T-helper 1 cell treated with Interleukin-12 subunit alpha and Interleukin-12 subunit beta and Interleukin-4 antibody, amounts not matched to agents 30 μg/mL and 1 μg/mL, for 36 hours (primary cell): Measurements from ENCODE around the gene RRP36.
A peak's percentile ranks its signal among the peaks of the same experiment; 100 is the strongest.

Experiments used
- H3K27ac Mint-ChIP-seq: one replicate; pipeline ENCODE4 v1.8.0; 2021; ENCODE audit warnings: mild to moderate bottlenecking, mixed read lengths
- H3K27me3 Mint-ChIP-seq: one replicate; pipeline ENCODE4 v1.8.0; 2021; ENCODE audit warnings: low read depth, mixed read lengths
- H3K36me3 Mint-ChIP-seq: one replicate; pipeline ENCODE4 v1.8.0; 2021; ENCODE audit warnings: low read depth, mixed read lengths
- H3K4me1 Mint-ChIP-seq: one replicate; pipeline ENCODE4 v1.8.0; 2021; ENCODE audit warnings: low read depth, mixed read lengths
- H3K4me3 Mint-ChIP-seq: one replicate; pipeline ENCODE4 v1.8.0; 2021; ENCODE audit warnings: mild to moderate bottlenecking, moderate library complexity, mixed read lengths
- H3K9me3 Mint-ChIP-seq: one replicate; pipeline ENCODE4 v1.8.0; 2021; ENCODE audit warnings: mixed read lengths

Gene RRP36, protein sequence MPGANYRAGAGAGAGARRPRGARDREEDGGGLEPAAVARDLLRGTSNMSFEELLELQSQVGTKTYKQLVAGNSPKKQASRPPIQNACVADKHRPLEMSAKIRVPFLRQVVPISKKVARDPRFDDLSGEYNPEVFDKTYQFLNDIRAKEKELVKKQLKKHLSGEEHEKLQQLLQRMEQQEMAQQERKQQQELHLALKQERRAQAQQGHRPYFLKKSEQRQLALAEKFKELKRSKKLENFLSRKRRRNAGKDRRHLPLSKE

DNA sequence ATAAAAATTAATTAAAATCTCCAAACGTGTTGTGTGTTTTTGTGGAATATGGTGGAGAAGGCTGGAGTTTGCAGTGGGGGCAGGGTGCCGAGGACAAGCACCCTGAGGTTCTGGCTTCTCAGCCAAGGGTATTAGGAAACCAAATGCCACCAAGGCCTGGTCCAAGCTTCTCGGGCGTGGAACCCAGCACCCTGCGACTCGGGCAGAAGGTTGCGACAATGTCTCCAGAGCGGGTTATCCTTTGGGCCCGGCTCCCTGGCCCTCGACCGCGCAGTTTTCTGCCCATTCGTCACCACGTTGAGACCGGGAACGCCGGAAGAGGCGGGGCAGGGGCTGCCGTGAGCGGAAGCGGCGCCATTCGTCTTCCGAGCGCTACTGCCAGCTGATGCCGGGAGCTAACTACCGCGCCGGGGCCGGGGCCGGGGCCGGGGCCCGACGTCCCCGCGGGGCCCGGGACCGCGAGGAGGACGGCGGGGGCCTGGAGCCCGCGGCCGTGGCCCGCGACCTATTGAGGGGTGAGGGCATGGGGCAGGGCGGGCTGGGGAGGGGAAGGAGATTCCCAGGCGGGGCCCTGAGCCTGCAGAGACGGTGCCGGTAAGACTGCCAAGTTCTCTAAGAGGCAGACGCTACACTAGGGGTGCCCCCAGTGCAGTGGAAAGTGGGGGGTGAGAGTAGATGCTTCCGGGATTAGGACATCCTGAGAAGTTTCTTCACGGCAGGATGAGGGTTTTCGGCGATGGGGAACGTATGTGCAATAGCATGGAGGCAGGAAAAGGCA, at the start of gene RRP36:
Gene RRP36 (plus strand): TSS at position 354 of the 778 bp plus-strand sequence. CDS start 32 bp downstream, at position 386.
- Mint-ChIP-seq H3K4me3 (peak within 1 kb of the TSS; percentile 98), H3K36me3 (peaks cover 44% of the 10 kb centered on the region), H3K27me3 (no peaks in the 10 kb centered on the region), H3K27ac (peak within 1 kb of the TSS; percentile 85), H3K4me1 (peaks cover 21% of the 10 kb centered on the region), H3K9me3 (no peaks in the 10 kb centered on the region)

DNA sequence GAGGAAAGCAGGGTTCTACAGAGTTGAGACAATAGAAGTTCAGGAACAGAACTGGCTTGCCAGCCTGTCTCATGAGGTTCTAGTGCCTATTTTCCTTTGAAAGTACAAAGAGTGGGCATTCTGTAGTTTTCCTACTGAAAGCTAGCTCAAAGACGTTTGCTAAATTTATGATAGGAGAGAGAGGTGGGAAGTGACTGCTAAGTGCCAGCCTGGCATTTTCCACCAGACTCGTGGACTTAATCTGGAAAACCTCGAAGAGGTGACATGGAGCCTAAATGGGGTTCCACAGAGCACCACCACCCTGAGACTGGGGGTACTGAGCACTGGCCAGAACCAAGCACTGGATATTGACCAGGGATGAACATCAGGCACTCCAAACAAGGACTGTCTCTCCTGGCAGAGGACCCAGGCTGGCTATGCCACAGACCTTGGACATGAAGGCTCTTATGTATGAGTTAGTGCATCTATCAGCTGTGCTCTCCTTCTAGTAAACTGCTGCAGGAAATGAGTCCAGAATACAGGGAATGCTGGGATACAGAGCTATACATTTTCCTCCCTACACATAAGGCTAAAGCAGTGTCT, 49.6 kb upstream of the RRP36 start:
- Mint-ChIP-seq H3K27ac (no peak overlapping the region), H3K4me1 (peaks cover 9% of the 10 kb centered on the region), H3K4me3 (no peak overlapping the region), H3K9me3 (no peaks in the 10 kb centered on the region), H3K27me3 (no peaks in the 10 kb centered on the region), H3K36me3 (peaks cover 13% of the 10 kb centered on the region)

DNA sequence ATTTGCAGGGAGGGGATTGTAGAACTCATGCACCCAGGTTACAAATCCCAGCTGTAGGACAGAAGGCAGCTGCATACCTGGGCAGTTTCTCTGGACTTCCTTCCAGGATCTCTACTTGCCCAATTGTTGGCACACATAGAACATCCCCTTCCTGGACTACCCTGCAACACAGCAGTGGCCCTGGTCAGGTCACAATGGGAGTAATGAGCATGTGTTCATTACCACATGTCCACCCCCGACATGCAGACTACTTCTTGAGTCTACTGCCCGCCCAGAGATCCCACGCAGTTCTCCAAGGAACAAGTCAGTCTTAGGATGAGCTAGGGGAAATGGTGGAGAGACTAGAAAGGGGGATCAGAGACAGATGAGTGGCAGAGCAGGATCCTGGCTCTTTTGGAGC, 47.5 kb upstream of the RRP36 start:
- H3K4me3 Mint-ChIP-seq: no peak overlapping the region
- H3K4me1 Mint-ChIP-seq: peaks cover 14% of the 10 kb centered on the region
- no peaks in the 10 kb centered on the region for H3K27me3 Mint-ChIP-seq
- H3K27ac Mint-ChIP-seq: peak overlapping the region; percentile 4
- H3K9me3 Mint-ChIP-seq: no peaks in the 10 kb centered on the region
- peaks cover 12% of the 10 kb centered on the region for H3K36me3 Mint-ChIP-seq

DNA sequence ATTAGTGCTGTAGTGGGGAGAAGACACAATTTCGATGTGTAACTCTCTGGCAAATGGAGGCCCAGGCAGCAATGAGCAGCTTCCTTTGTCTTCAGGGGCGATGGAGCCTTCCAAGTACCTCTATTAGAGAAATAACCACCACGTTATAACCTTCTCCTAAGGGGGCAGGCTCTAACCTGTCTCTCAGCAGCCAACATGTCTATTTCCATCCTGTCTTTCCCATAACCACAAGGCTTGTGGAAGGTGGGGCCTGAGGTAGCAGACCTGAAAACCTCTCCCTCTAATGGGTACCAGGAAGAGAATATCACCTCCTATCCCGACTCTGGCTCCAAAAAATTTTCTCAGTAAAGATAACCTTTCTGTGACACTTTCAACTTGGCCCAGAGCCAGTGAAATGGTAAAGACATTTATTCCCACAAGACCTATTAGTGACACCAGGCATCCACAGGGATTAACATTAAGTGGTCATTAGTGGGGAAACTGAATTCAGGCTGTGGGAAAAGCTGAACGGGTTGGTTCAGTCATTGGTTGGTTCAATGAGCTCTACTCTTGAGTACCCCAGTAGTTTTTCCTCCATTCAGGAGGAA, 46.4 kb upstream of the RRP36 start:
- H3K4me3 Mint-ChIP-seq: no peak overlapping the region
- H3K36me3 Mint-ChIP-seq: peaks cover 9% of the 10 kb centered on the region
- no peaks in the 10 kb centered on the region for H3K27me3 Mint-ChIP-seq
- H3K27ac Mint-ChIP-seq: no peak overlapping the region
- H3K9me3 Mint-ChIP-seq: no peaks in the 10 kb centered on the region
- H3K4me1 Mint-ChIP-seq: peaks cover 24% of the 10 kb centered on the region

DNA sequence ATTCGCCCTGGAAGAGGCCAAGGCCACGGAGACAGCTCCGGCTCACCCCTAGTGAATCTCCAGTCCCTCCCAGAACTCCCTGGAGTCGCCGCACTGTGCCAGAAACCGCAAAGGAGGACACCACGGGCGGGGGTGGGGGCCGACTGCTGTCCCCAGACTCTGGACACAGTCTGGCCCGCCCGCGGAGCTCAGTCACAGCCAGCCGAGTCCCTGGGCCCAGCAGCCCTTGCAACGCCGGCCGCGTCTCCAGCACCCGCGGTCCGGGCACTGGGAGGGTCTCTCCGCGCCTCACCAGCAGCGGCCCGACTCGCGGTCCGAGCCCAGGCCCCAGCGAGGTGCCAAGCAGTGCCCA, 43.0 kb upstream of the RRP36 start:
- Mint-ChIP-seq H3K36me3 (peaks cover 9% of the 10 kb centered on the region), H3K9me3 (no peaks in the 10 kb centered on the region), H3K27ac (peak overlapping the region; percentile 81), H3K4me3 (peak overlapping the region; percentile 88), H3K27me3 (no peaks in the 10 kb centered on the region), H3K4me1 (peaks cover 28% of the 10 kb centered on the region)

DNA sequence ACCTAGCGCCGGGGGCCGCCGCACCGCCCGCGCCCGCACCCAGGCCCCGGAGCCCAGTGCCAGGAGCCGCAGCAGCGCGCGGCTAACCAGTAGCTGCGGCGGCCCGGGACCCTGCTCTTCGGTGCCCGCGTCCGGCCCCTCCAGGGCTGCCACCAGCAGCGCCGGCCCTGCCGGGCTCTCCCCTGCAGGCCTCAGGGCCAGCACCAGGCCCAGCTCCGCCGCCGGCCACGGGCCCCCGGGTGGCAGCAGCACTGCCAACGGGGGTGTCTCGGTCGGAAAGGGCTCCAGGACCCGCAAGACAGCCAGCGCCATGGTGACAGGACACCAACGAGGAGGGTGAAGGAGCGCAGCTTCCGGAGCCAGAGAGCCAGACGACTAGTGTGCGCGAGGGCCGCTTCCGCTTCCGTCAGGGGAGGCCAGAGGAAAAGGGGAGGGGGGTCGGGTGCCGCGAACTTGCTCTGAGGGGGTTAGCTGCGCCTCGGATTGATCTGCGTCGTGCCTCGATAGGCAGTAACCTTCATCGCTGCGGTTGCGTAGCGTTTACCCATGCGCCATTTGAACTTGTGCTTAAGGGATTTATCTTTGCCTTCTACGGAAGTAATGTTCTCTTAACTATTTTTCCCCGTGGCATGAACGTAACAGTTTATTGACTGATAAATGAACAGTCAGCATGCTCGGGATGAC, 42.4 kb upstream of the RRP36 start, which contains the start of gene PEX6:
Gene PEX6 (minus strand): TSS at position 343 of the 684 bp plus-strand sequence. CDS start 31 bp downstream, at position 312.
- Mint-ChIP-seq H3K27me3 (no peaks in the 10 kb centered on the region), H3K4me3 (peak within 1 kb of the TSS; percentile 88), H3K4me1 (peaks cover 32% of the 10 kb centered on the region), H3K27ac (peak within 1 kb of the TSS; percentile 96), H3K36me3 (peaks cover 8% of the 10 kb centered on the region), H3K9me3 (no peaks in the 10 kb centered on the region)

DNA sequence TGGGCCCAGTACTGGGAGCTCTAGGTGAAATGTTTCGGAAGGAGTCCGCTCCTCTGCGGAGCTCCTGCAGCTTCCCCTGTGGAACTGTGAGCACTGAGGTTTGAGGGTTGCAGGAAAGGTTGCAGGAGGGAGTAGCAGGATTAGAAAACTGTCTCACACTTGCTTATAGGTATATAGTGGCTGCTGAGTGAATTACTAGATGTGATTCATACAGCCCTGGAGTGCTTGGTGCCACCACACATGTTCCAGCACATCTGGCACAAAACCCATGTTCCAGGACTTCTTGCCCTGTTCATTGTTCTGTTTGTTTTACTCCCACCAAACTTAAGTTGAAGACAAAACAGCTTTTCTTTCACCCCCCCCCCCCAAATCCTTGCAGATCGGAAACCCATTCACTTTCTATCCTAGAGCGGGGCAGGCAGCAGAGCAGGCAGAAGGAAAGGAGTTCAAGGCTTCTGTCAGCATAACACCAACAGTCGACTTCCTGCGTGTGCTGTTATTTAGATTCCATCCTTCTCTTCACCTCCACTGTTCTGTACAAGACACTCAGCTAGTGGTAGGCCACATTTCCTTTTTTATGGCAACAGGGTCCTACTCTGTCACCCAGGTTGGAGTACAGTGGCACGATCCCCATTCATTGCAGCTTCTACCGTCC, 41.8 kb upstream of the RRP36 start:
- Mint-ChIP-seq H3K4me1 (peaks cover 34% of the 10 kb centered on the region), H3K27me3 (no peaks in the 10 kb centered on the region), H3K27ac (peak overlapping the region; percentile 96), H3K36me3 (peaks cover 7% of the 10 kb centered on the region), H3K4me3 (peak overlapping the region; percentile 87), H3K9me3 (no peaks in the 10 kb centered on the region)

DNA sequence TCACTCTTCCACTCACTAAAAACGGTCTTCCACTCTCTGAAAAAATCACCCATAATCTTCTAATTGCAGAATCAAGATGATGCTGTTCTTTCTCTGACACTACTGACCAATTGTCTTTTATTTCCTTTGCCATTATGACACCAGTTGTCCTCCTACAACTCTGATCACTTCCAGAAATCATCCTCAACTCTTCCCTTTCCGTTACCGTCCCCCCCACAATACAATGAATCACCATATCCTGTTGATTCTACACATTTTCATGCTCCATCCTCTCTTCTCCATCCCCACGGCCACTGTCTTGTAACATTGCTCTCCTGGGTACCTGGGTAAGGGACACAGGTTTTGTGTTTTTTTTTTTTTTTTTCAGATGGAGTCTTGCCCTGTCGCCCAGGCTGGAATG, 39.6 kb upstream of the RRP36 start:
- Mint-ChIP-seq H3K4me3 (no peak overlapping the region), H3K27me3 (no peaks in the 10 kb centered on the region), H3K27ac (peak overlapping the region; percentile 2), H3K9me3 (no peaks in the 10 kb centered on the region), H3K36me3 (peaks cover 9% of the 10 kb centered on the region), H3K4me1 (peaks cover 46% of the 10 kb centered on the region)

DNA sequence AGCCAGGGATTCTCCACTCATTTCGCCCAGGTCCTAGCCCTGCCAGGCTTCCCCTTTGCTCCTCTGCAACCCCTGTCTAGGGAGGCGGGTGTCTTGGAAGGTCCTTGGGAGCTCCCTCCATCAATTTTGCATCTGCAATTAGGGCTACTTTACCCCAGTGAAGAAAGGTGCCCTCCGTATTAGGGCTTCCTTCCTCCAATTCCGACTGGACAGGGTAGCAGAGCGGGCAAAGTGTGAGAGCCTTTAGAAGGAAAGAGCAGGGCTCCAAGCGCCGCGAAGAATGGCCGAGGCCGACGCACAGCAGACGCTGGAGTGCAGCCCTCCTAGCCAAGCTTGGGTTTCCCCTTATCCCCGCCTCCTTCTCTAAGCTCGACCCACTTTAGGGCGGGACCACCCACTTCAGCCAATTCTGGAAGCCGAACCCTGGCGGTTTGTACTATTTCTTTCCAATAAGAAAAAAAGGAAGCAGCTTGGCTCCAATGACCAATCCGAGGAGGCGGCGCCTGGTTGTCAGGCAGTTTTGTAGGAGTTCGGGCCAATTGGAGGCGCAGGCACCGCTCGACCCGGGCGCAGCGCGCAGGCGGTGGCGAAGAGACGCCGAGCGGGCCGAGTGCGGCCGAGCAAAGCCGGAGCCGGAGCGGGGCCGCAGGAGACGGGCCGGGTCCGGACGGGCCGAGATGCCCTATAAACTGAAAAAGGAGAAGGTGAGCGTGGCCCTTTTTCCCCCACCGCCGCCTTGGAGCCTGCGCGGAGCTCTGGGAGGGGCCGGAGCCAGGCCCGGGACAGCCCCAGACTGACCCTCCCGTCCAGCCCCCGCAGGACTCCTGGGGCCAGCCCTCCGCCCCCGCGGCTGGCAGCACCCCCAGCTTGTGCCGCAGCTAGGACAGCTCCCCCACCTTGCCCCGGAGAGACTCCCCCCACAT, 37.2 kb upstream of the RRP36 start, which contains the start of gene PPP2R5D:
Gene PPP2R5D (plus strand): TSS at position 570 of the 923 bp plus-strand sequence. CDS start 108 bp downstream, at position 678.
- peaks cover 9% of the 10 kb centered on the region for H3K36me3 Mint-ChIP-seq
- H3K27me3 Mint-ChIP-seq: no peaks in the 10 kb centered on the region
- H3K27ac Mint-ChIP-seq: peak within 1 kb of the TSS; percentile 87
- H3K9me3 Mint-ChIP-seq: no peaks in the 10 kb centered on the region
- peak within 1 kb of the TSS; percentile 95 for H3K4me3 Mint-ChIP-seq
- H3K4me1 Mint-ChIP-seq: peaks cover 48% of the 10 kb centered on the region

DNA sequence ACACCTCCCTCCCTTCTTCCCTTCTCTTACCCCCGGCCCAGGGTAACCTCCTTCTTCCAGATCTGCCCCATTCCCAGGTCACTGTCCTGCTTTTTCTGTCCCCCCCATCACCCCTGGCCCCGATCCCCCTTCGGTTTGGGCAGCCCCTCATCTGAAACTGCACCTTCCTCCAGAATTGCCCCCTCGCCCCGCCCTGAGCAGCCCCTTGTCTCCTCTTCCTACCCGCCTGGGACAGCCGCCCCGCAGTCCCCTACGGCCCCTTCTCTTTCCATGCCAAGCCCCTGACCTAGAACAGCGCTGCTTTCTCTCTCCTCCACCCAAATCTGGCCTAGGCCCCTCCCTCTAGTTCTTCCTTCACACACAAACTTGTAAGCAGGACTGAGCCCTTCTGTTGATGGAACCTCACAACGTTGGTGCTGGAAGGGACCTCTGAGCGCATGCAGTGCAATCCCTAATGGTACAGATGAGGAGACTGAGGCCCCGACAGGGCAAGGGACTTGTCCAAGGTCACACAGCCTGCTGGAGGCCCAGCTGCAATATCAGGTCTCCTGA, 36.4 kb upstream of the RRP36 start:
- Mint-ChIP-seq H3K36me3 (peaks cover 13% of the 10 kb centered on the region), H3K4me3 (peak overlapping the region; percentile 95), H3K9me3 (no peaks in the 10 kb centered on the region), H3K4me1 (peaks cover 42% of the 10 kb centered on the region), H3K27me3 (no peaks in the 10 kb centered on the region), H3K27ac (peak overlapping the region; percentile 85)

DNA sequence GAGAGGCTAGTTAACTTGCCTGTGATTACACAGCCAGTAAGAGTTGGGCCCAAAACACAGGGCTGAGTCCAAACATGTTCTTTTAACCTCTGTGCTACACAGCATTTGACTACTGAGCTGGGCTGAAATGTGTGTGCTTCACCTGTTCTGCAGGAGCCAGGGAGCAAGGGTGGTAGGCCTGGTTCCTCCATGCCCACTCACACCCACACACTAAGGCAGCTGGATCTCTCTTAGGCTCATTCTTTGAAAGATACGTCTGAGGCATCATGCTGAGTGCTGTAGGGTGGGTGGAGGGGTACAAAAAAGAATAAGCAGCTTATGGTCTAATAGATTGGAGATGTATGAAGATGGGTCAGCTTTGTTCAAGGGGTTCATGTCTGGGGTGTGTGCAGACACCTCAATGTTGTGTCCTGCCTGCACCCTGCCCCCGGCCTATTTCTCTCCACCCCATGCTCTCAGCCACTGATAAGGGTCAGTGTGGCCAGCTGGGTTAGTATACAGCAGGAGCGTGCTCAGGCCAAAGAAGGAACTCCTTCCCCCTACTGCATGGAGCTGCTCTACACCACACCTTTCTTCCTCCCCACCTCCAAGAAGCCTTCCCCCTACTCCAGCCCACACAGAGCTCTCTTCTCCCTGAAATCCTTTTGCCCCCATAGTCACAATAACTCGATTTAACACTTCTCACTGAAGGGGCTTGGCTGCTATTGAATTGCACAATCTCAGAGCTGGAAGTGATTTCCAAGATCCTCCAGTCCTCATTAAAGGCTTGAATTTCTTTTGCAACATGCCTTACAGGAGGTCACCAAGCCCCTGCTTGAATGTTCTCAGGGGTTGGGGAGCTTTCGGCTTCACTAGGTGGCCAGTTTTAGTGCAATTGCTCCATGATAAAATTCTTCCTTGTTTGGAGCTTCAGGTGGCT, 33.6 kb upstream of the RRP36 start:
- Mint-ChIP-seq H3K9me3 (no peaks in the 10 kb centered on the region), H3K4me3 (no peak overlapping the region), H3K36me3 (peaks cover 21% of the 10 kb centered on the region), H3K4me1 (peaks cover 38% of the 10 kb centered on the region), H3K27ac (peak overlapping the region; percentile 46), H3K27me3 (no peaks in the 10 kb centered on the region)

DNA sequence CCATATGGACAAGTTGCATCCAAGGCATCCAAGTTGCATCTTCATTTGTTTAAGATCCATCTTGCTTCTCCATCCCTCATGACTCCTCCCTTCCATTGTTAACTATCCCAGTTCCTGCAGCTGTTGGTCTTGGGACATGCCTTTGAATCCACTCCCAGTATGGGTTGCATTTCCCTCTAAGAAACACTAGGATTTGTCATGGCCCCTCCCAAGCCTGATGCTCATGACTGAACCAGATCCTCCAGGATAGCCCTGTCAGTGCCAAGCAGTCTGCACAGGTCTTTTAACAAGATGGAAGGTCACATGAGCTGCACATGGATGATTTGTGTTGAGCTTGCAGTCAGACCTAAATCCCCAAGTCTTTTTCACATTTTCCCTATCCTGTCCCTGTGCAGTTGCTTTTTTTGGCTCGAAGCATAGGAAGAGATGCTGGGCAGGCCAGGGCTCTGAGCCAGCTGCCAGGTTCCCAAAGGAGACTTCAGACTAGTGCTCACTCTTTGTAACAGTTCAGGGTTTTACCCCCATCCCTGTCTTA, 32.9 kb upstream of the RRP36 start:
- H3K4me3 Mint-ChIP-seq: no peak overlapping the region

More for the DNA sequence above, 32.9 kb upstream of the RRP36 start:
- Mint-ChIP-seq H3K9me3 (no peaks in the 10 kb centered on the region), H3K27me3 (no peaks in the 10 kb centered on the region), H3K27ac (no peak overlapping the region), H3K4me1 (peaks cover 40% of the 10 kb centered on the region), H3K36me3 (peaks cover 22% of the 10 kb centered on the region)
